K562 (cell line): ENCODE data around the gene VEZF1. TPM values are rescaled to one million over a fixed set of nuclear protein-coding genes. Genes with fewer than 3 reads are reported as not detected.

ENCODE experiments used
- CC2D1A ChIP-seq: fragments of 450-650 bp; IDR thresholded peaks from 2 replicates; pipeline ENCODE4 v1.6.1; 2017; ENCODE audit warnings: mild to moderate bottlenecking
- ELK3 ChIP-seq: fragments of 450-650 bp; formaldehyde crosslinking; IDR thresholded peaks from 2 replicates; pipeline ENCODE4 v1.4.0; 2020; ENCODE audit warnings: mild to moderate bottlenecking
- EWSR1 ChIP-seq: fragments of 450-650 bp; IDR thresholded peaks from 2 replicates; pipeline ENCODE4 v1.6.1; 2018; ENCODE audit warnings: borderline replicate concordance, mild to moderate bottlenecking, low read depth, moderate library complexity; ENCODE audit not compliant: partially characterized antibody
- IRF9 ChIP-seq: fragments of 450-650 bp; IDR thresholded peaks from 2 replicates; pipeline ENCODE4 v1.6.1; 2016; ENCODE audit warnings: missing biosample characterization, missing genetic modification characterization
- RAD51 ChIP-seq: fragments of 450-650 bp; IDR thresholded peaks from 2 replicates; pipeline ENCODE4 v1.7.1; 2016; ENCODE audit warnings: low read depth, mild to moderate bottlenecking, borderline replicate concordance
- TFAP4 ChIP-seq: sonication (generic); formaldehyde crosslinking; IDR thresholded peaks from 2 replicates; pipeline ENCODE4 v1.8.0; 2022; ENCODE audit warnings: missing genetic modification reagents, mild to moderate bottlenecking, moderate library complexity, borderline replicate concordance
- TRIM25 ChIP-seq: fragments of 450-650 bp; IDR thresholded peaks from 2 replicates; pipeline ENCODE4 v1.7.0; 2016; ENCODE audit warnings: borderline replicate concordance
- polyA plus RNA-seq, 8 experiments: library from polyadenylated mRNA; depleted of rRNA in 4 of 8; stranded (reverse) in 5 of 8; unstranded in 3 of 8; fragments of >200 nt; fragmentation: Nextera tagmentation in 2 of 8; fragmentation: Illumina TruSeq in 1 of 8; extraction: Ambion mirVana in 2 of 8; extraction: Trizol in 1 of 8; gene quantifications; 2 replicates each; pipeline versions ENCODE4 v1.2.1 to v1.2.3, GENCODE V29; 2011 to 2014; ENCODE audit warnings: inconsistent platforms in 1 of 8, missing spikeins in 1 of 8
- total RNA-seq, 7 experiments: library from RNA; depleted of rRNA in 6 of 7; stranded (reverse); fragments of >200 nt in 6 of 7; fragmentation: Illumina TruSeq in 2 of 7; extraction: Trizol in 2 of 7; gene quantifications; 2 replicates each; pipeline versions ENCODE4 v1.2.1 to v1.2.3, GENCODE V29; 2011 to 2021; ENCODE audit warnings: low replicate concordance in 1 of 7
- TF ChIP-seq, protein P1 (sequence below): fragments of 250-450 bp; sonication (Bioruptor Pico); IDR thresholded peaks from 2 replicates; pipeline ENCODE4 v1.4.0; 2020
- TF ChIP-seq, protein P2 (sequence below): fragments of 450-650 bp; IDR thresholded peaks from 2 replicates; pipeline ENCODE4 v1.7.1; 2018; ENCODE audit warnings: mild to moderate bottlenecking, low read depth; ENCODE audit not compliant: partially characterized antibody
- TF ChIP-seq, protein P3 (sequence below): fragments of 200-800 bp; sonication (Bioruptor generic); IDR thresholded peaks from 2 replicates; pipeline ENCODE4 v1.6.1; 2017; ENCODE audit warnings: missing genetic modification characterization, missing compliant biosample characterization

Gene VEZF1
- total and polyA plus RNA-seq, 9 of the 15 experiments (the other 6 are each of a cell fraction or from before 2014, with no cell fraction given), result 9.5 to 33.4 (median 22.1) TPM

DNA sequence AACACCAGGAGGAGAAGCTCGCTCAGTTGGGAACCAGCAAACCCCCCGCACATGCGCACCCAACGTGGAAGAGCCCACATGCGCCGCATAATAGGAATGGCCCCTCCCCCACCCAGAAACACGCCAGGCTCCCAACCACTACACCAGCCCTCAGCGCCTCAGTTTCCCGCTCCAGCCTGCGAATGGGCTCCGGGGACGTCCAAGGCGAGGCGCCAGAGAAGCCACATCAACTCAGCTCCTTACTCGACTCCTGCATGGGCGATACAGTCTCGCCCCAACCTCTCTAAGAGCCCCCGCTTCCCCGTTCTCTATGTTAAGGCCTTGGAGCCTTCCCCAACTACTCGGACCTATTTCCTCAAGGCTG lies 18.5 kb upstream of the VEZF1 start (continued):
- TF ChIP-seq ELK3 (0 out of 2 replicates have a peak, but pooled peaks have one; percentile 8), EWSR1 (no peak), CC2D1A (no peak), TFAP4 (CRISPR knock-in tag) (no peak), RAD51 (no peak), TRIM25 (no peak), IRF9 (tag) (no peak)
- TF ChIP-seq, protein P1, sequence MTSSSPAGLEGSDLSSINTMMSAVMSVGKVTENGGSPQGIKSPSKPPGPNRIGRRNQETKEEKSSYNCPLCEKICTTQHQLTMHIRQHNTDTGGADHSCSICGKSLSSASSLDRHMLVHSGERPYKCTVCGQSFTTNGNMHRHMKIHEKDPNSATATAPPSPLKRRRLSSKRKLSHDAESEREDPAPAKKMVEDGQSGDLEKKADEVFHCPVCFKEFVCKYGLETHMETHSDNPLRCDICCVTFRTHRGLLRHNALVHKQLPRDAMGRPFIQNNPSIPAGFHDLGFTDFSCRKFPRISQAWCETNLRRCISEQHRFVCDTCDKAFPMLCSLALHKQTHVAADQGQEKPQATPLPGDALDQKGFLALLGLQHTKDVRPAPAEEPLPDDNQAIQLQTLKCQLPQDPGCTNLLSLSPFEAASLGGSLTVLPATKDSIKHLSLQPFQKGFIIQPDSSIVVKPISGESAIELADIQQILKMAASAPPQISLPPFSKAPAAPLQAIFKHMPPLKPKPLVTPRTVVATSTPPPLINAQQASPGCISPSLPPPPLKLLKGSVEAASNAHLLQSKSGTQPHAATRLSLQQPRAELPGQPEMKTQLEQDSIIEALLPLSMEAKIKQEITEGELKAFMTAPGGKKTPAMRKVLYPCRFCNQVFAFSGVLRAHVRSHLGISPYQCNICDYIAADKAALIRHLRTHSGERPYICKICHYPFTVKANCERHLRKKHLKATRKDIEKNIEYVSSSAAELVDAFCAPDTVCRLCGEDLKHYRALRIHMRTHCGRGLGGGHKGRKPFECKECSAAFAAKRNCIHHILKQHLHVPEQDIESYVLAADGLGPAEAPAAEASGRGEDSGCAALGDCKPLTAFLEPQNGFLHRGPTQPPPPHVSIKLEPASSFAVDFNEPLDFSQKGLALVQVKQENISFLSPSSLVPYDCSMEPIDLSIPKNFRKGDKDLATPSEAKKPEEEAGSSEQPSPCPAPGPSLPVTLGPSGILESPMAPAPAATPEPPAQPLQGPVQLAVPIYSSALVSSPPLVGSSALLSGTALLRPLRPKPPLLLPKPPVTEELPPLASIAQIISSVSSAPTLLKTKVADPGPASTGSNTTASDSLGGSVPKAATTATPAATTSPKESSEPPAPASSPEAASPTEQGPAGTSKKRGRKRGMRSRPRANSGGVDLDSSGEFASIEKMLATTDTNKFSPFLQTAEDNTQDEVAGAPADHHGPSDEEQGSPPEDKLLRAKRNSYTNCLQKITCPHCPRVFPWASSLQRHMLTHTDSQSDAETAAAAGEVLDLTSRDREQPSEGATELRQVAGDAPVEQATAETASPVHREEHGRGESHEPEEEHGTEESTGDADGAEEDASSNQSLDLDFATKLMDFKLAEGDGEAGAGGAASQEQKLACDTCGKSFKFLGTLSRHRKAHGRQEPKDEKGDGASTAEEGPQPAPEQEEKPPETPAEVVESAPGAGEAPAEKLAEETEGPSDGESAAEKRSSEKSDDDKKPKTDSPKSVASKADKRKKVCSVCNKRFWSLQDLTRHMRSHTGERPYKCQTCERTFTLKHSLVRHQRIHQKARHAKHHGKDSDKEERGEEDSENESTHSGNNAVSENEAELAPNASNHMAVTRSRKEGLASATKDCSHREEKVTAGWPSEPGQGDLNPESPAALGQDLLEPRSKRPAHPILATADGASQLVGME (CRISPR knock-in tag), result no peak
- TF ChIP-seq, protein P2, sequence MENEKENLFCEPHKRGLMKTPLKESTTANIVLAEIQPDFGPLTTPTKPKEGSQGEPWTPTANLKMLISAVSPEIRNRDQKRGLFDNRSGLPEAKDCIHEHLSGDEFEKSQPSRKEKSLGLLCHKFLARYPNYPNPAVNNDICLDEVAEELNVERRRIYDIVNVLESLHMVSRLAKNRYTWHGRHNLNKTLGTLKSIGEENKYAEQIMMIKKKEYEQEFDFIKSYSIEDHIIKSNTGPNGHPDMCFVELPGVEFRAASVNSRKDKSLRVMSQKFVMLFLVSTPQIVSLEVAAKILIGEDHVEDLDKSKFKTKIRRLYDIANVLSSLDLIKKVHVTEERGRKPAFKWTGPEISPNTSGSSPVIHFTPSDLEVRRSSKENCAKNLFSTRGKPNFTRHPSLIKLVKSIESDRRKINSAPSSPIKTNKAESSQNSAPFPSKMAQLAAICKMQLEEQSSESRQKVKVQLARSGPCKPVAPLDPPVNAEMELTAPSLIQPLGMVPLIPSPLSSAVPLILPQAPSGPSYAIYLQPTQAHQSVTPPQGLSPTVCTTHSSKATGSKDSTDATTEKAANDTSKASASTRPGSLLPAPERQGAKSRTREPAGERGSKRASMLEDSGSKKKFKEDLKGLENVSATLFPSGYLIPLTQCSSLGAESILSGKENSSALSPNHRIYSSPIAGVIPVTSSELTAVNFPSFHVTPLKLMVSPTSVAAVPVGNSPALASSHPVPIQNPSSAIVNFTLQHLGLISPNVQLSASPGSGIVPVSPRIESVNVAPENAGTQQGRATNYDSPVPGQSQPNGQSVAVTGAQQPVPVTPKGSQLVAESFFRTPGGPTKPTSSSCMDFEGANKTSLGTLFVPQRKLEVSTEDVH, result no peak
- TF ChIP-seq, protein P3, sequence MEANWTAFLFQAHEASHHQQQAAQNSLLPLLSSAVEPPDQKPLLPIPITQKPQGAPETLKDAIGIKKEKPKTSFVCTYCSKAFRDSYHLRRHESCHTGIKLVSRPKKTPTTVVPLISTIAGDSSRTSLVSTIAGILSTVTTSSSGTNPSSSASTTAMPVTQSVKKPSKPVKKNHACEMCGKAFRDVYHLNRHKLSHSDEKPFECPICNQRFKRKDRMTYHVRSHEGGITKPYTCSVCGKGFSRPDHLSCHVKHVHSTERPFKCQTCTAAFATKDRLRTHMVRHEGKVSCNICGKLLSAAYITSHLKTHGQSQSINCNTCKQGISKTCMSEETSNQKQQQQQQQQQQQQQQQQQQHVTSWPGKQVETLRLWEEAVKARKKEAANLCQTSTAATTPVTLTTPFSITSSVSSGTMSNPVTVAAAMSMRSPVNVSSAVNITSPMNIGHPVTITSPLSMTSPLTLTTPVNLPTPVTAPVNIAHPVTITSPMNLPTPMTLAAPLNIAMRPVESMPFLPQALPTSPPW (CRISPR knock-in tag), result no peak
